Mesenchymal stem cell (in vitro differentiated cells and primary cell): ENCODE results near the gene H1-8.

Experiments
- DNase-seq: peaks from one replicate; pipeline ENCODE4 v3.0.0-alpha.2; 2013
- H2AFZ ChIP-seq: one replicate; pipeline ENCODE4 v1.6.1; 2013; ENCODE audit warnings: low read depth, mild to moderate bottlenecking, control low read depth, inconsistent platforms, low read length, moderate library complexity
- H2AK5ac ChIP-seq: 2 replicates; pipeline ENCODE4 v1.6.1; 2013; ENCODE audit warnings: low read length, moderate library complexity, mild to moderate bottlenecking, inconsistent platforms; ENCODE audit not compliant: severe bottlenecking
- H2BK120ac ChIP-seq: one replicate; pipeline ENCODE4 v1.6.1; 2013; ENCODE audit warnings: low read depth, mild to moderate bottlenecking, inconsistent platforms, low read length, moderate library complexity
- H2BK12ac ChIP-seq, 2 experiments: one replicate each; pipeline ENCODE4 v1.6.1; 2013; ENCODE audit warnings: inconsistent platforms in 2 of 2, low read length in 2 of 2, mild to moderate bottlenecking in 2 of 2, moderate library complexity in 2 of 2, control low read depth in 1 of 2
- H2BK15ac ChIP-seq: one replicate; pipeline ENCODE4 v1.6.1; 2013; ENCODE audit warnings: mild to moderate bottlenecking, low read depth, inconsistent platforms; ENCODE audit not compliant: poor library complexity, severe bottlenecking
- H2BK5ac ChIP-seq: 2 replicates; pipeline ENCODE4 v1.6.1; 2013; ENCODE audit warnings: low read depth, mild to moderate bottlenecking, low read length, control low read depth, inconsistent platforms; ENCODE audit not compliant: poor library complexity, severe bottlenecking
- H3K14ac ChIP-seq, 2 experiments: one replicate each; pipeline ENCODE4 v1.6.1; 2013; ENCODE audit warnings: inconsistent platforms in 2 of 2, low read length in 2 of 2, control low read depth in 1 of 2, mild to moderate bottlenecking in 1 of 2, moderate library complexity in 1 of 2
- H3K18ac ChIP-seq, 2 experiments: one replicate each; pipeline ENCODE4 v1.6.1; 2013; ENCODE audit warnings: inconsistent platforms in 2 of 2, low read length in 2 of 2, control low read depth in 1 of 2, low read depth in 1 of 2, mild to moderate bottlenecking in 1 of 2
- H3K23ac ChIP-seq, 2 experiments: one replicate each; pipeline ENCODE4 v1.6.1; 2013; ENCODE audit warnings: inconsistent platforms in 2 of 2, low read length in 2 of 2, mild to moderate bottlenecking in 2 of 2, moderate library complexity in 2 of 2, control low read depth in 1 of 2
- H3K27ac ChIP-seq: 2 replicates; pipeline ENCODE4 v1.5.1; 2013; ENCODE audit warnings: mild to moderate bottlenecking, moderate library complexity, low read length, control low read depth, inconsistent platforms; ENCODE audit not compliant: poor library complexity, severe bottlenecking
- H3K27me3 ChIP-seq, 2 experiments: 2 replicates each; pipeline versions ENCODE4 v1.6.1 to v1.7.0; 2013; ENCODE audit warnings: low read length in 2 of 2, mild to moderate bottlenecking in 2 of 2, moderate library complexity in 2 of 2, control low read depth in 1 of 2, inconsistent platforms in 1 of 2; ENCODE audit not compliant: control insufficient read depth in 1 of 2, insufficient read depth in 1 of 2
- H3K36me3 ChIP-seq, 2 experiments: 2 replicates each; pipeline versions ENCODE4 v1.6.1 to v1.7.0; 2013; ENCODE audit warnings: low read length in 2 of 2, control low read depth in 1 of 2, inconsistent platforms in 1 of 2, low read depth in 1 of 2, mild to moderate bottlenecking in 1 of 2; ENCODE audit not compliant: insufficient read depth in 2 of 2, control insufficient read depth in 1 of 2
- H3K4ac ChIP-seq, 2 experiments: one replicate each; pipeline ENCODE4 v1.6.1; 2013; ENCODE audit warnings: inconsistent platforms in 2 of 2, low read length in 2 of 2, mild to moderate bottlenecking in 2 of 2, moderate library complexity in 2 of 2, control low read depth in 1 of 2, low read depth in 1 of 2
- H3K4me1 ChIP-seq: 2 replicates; pipeline ENCODE4 v1.6.1; 2013; ENCODE audit warnings: low read depth, low read length, control low read depth; ENCODE audit not compliant: control insufficient read depth, insufficient read depth
- H3K4me2 ChIP-seq: 2 replicates; pipeline ENCODE4 v1.6.1; 2013; ENCODE audit warnings: low read length, mild to moderate bottlenecking, inconsistent platforms; ENCODE audit not compliant: poor library complexity, severe bottlenecking
- H3K4me3 ChIP-seq, 2 experiments: 2 replicates each; pipeline versions ENCODE4 v1.5.1 to v1.7.0; 2013; ENCODE audit warnings: low read length in 2 of 2, mild to moderate bottlenecking in 2 of 2, control low read depth in 1 of 2, low read depth in 1 of 2; ENCODE audit not compliant: insufficient read depth in 1 of 2
- H3K79me1 ChIP-seq: replicated peaks from 2 replicates; pipeline ENCODE4 v1.6.1; 2013; ENCODE audit warnings: mild to moderate bottlenecking, control low read depth, low read length, inconsistent platforms; ENCODE audit not compliant: poor library complexity, severe bottlenecking
- H3K9ac ChIP-seq: 2 replicates; pipeline ENCODE4 v1.7.0; 2013; ENCODE audit warnings: mild to moderate bottlenecking, low read length, moderate library complexity
- H3K9me3 ChIP-seq: 2 replicates; pipeline ENCODE4 v1.7.0; 2013; ENCODE audit warnings: mild to moderate bottlenecking, low read length; ENCODE audit not compliant: control insufficient read depth
- H4K8ac ChIP-seq: one replicate; pipeline ENCODE4 v1.6.1; 2013; ENCODE audit warnings: inconsistent platforms, mild to moderate bottlenecking, low read length, moderate library complexity
- H4K91ac ChIP-seq: one replicate; pipeline ENCODE4 v1.6.1; 2013; ENCODE audit warnings: mild to moderate bottlenecking, low read length, inconsistent platforms
- WGBS: methylation state at CpG from one replicate; pipeline ENCODE4 v1.1.7; 2013; ENCODE audit warnings: mixed read lengths; 5-methylcytosine and 5-hydroxymethylcytosine counted together

The H1-8 gene

DNA sequence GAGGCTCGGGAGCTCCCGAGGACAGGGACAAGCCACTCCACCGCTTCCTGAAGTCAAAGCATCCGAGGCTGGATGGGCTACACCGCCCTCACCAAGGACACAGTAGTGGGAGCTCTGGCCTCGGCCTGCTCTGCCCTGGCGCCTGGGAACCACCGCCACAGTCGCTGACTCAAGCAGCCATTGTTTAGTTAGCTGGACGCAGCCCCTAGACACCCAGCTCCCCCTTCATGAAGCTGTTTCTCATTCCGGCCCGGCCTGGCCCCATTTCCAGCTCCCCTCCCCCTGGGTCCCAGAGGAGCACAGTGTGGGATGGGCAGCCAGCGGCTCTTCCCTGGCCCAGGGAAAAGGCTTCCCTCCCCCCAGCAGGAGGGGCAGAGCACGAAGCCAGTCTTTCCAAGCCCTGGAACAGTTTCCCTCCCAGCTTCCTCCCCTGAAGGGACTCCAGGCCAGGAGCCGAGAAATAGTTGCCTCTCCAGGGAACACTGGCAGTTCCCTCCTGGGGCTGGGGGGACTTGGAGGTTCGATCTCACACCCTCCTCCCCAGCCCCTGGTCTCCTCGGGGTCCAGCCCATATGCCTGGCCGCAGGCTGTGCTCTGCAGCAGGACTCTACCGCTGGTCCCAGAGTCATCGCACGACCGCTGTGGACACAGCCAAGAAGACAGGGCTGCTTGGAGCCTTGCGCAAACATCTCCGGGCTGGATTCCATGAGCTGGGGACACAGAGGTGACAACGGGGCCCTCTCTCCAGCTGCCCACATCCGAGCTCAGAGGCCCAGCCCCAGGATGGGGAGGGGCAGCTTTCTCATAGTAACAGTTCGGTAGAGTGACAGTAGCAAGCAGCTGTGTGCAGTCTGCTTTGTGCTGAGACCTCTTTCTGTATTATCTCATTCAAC, 53.5 kb downstream of the H1-8 start:
- Histone ChIP-seq H3K4me1 (peaks cover 86% of the 10 kb centered on the region), H2BK12ac (peak overlapping the region; percentile 79 to 97), H3K18ac (peak overlapping the region; percentile 96 to 97), H3K4me3 (peak overlapping the region in 1 of 2 experiments; percentile 67), H3K4ac (peak overlapping the region; percentile 94 to 95), H3K36me3 (peaks cover 0 to 15% of the 10 kb centered on the region in 2 experiments), H4K91ac (peak overlapping the region; percentile 98), H3K23ac (peak overlapping the region in 1 of 2 experiments; percentile 71), H3K4me2 (peak overlapping the region; percentile 50), H2BK5ac (peak overlapping the region; percentile 91), H2BK120ac (peak overlapping the region; percentile 88), H3K27ac (peak overlapping the region; percentile 96), H4K8ac (peak overlapping the region; percentile 90), H3K79me1 (no peaks in the 10 kb centered on the region), H2AK5ac (peak overlapping the region; percentile 98), H3K9me3 (no peaks in the 10 kb centered on the region), H3K14ac (peak overlapping the region in 1 of 2 experiments; percentile 82), H2AFZ (no peak overlapping the region), H3K27me3 (no peaks in the 10 kb centered on the region), H3K9ac (peak overlapping the region; percentile 86), H2BK15ac (peak overlapping the region; percentile 61)
- WGBS = 6% methylated on average over 26 of the region's 27 CpGs
- DNase-seq = peak; percentile 98

- no peaks in the 10 kb centered on the region for H3K79me1 ChIP-seq
- peak overlapping the region in 1 of 2 experiments; percentile 67 for H3K4me3 ChIP-seq
- H3K4me2 ChIP-seq = peak overlapping the region; percentile 1
- H3K9me3 ChIP-seq = no peaks in the 10 kb centered on the region
- peak; percentile 81 for DNase-seq
- peak overlapping the region; percentile 98 for H4K91ac ChIP-seq
- H2BK15ac ChIP-seq = peak overlapping the region; percentile 91
- peak overlapping the region; percentile 86 for H3K9ac ChIP-seq
- H2BK5ac ChIP-seq = peak overlapping the region; percentile 91
- peak overlapping the region; percentile 96 for H3K27ac ChIP-seq
- peaks cover 85% of the 10 kb centered on the region for H3K4me1 ChIP-seq
- peak overlapping the region in 1 of 2 experiments; percentile 80 for H3K14ac ChIP-seq
- H2AFZ ChIP-seq = no peak overlapping the region
- peak overlapping the region; percentile 74 for H4K8ac ChIP-seq
- H3K4ac ChIP-seq = peak overlapping the region; percentile 95 to 96
- H3K18ac ChIP-seq = peak overlapping the region; percentile 96 to 97
- peaks cover 0 to 22% of the 10 kb centered on the region in 2 experiments for H3K36me3 ChIP-seq
- H2BK120ac ChIP-seq = peak overlapping the region; percentile 95
- 25% methylated on average over 31 of the region's 31 CpGs for WGBS
- peak overlapping the region in 1 of 2 experiments; percentile 51 for H3K23ac ChIP-seq
- H2BK12ac ChIP-seq = peak overlapping the region; percentile 60 to 98
- no peaks in the 10 kb centered on the region for H3K27me3 ChIP-seq
- H2AK5ac ChIP-seq = peak overlapping the region; percentile 73
Measured at GRCh38 chr3:129597087-129597999, 54.4 kb downstream of the H1-8 start.

DNA sequence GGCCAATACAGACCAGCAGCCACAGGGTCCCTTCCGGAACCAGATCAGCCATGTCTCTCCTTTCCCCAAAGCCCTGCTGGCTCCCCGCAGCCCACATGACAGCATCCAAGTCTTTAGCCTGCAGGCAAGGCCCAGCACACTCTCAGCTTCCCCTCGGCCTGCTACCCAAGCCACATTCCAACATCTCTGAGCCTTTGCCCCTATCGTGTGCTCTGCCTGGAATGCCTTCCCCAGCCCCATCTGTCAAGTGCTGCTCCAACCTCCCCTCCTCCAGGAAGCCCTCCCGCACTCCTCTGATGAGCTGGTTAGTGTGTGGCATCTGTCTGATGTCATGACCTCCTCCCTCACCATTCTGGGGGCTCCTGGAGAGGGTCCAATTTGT, 55.0 kb downstream of the H1-8 start:
- H3K4me2 ChIP-seq = no peak overlapping the region
- 27% methylated on average over 5 of the region's 5 CpGs for WGBS

More for the DNA sequence above, 55.0 kb downstream of the H1-8 start:
- Histone ChIP-seq H3K4ac (peak overlapping the region; percentile 95 to 96), H3K79me1 (no peaks in the 10 kb centered on the region), H2AK5ac (peak overlapping the region; percentile 62), H3K14ac (peak overlapping the region in 1 of 2 experiments; percentile 80), H3K9ac (peak overlapping the region; percentile 86), H2AFZ (no peak overlapping the region), H3K18ac (peak overlapping the region; percentile 96 to 97), H3K36me3 (peaks cover 0 to 22% of the 10 kb centered on the region in 2 experiments), H4K8ac (peak overlapping the region; percentile 74), H2BK12ac (peak overlapping the region; percentile 60 to 98), H3K4me3 (peak overlapping the region in 1 of 2 experiments; percentile 67), H2BK5ac (no peak overlapping the region), H4K91ac (peak overlapping the region; percentile 98), H3K23ac (peak overlapping the region in 1 of 2 experiments; percentile 51), H3K9me3 (no peaks in the 10 kb centered on the region), H3K27ac (peak overlapping the region; percentile 96), H2BK120ac (peak overlapping the region; percentile 95), H2BK15ac (peak overlapping the region; percentile 91), H3K4me1 (peaks cover 84% of the 10 kb centered on the region), H3K27me3 (no peaks in the 10 kb centered on the region)
- peak; percentile 70 for DNase-seq
